K562 (cell line): ENCODE data around the gene WDR93. TPM values are rescaled to one million over a fixed set of nuclear protein-coding genes. Genes with fewer than 3 reads are reported as not detected.

Source experiments
- ATAC-seq: fragments of 200-7000 bp; cut with Tn5 transposase; 3 replicates; pipeline ENCODE4 v1.9.1; 2020; ENCODE audit warnings: moderate library complexity
- BruUV-seq: library from RNA; stranded (reverse); fragments of 400-500 nt; replicated peaks from 2 replicates; lab custom pipeline; 2021; lab: Mats Ljungman, UMichigan
- CTCF ChIA-PET: fragments of 300-600 bp; formaldehyde crosslinking; extraction: SDS; loops from one replicate; lab custom pipeline; 2021; ENCODE audit warnings: low intra/inter-chr PET ratio; lab: Yijun Ruan, JAX
- POLR2A ChIA-PET: fragments of 300-600, 350-650 bp; sonication (Branson Sonifier 250); formaldehyde crosslinking; extraction: SDS; loops from one replicate; lab custom pipeline; 2021; ENCODE audit warnings: antibody characterized with exemption, inconsistent platforms; lab: Yijun Ruan, JAX
- DNase-seq, 4 experiments: peaks; one replicate each; pipeline versions ENCODE4 v3.0.0 to v3.0.0-alpha.2; 2011 to 2018; ENCODE audit warnings: low spot score in 3 of 4, mixed read lengths in 3 of 4; ENCODE audit errors: extremely low read depth in 1 of 4
- FAIRE-seq: peaks from 2 replicates; lab custom pipeline; 2011; peaks lifted over from hg19 to GRCh38; lab: Jason Lieb, UNC
- H2AFZ ChIP-seq: 2 replicates; pipeline ENCODE4 v1.6.0; 2011; ENCODE audit warnings: low read depth, low read length, control low read depth, inconsistent platforms
- H3K27ac ChIP-seq: fragments of 200-600 bp; 3 replicates; pipeline ENCODE4 v1.8.0; 2011; ENCODE audit warnings: low read depth, mild to moderate bottlenecking, control low read depth, inconsistent platforms, low read length, moderate library complexity, mixed read lengths; ENCODE audit errors: extremely low read depth
- H3K27me3 ChIP-seq, 2 experiments: fragments of 300-600 bp in 1 of 2; 2 replicates in 1 of 2; 3 replicates in 1 of 2; pipeline versions ENCODE4 v1.6.0 to v1.8.0; 2011; ENCODE audit warnings: inconsistent platforms in 2 of 2, low read length in 2 of 2, mild to moderate bottlenecking in 1 of 2, mixed read lengths in 1 of 2, moderate library complexity in 1 of 2; ENCODE audit not compliant: control insufficient read depth in 2 of 2, insufficient read depth in 2 of 2
- H3K36me3 ChIP-seq: fragments of 300-600 bp; 3 replicates; pipeline ENCODE4 v1.8.0; 2011; ENCODE audit warnings: mild to moderate bottlenecking, low read length, inconsistent platforms; ENCODE audit not compliant: control insufficient read depth, insufficient read depth
- H3K4me1 ChIP-seq, 2 experiments: fragments of 200-600 bp in 1 of 2; replicated peaks in 1 of 2; 2 replicates in 1 of 2; 3 replicates in 1 of 2; pipeline versions ENCODE4 v1.5.1 to v1.8.0; 2011; ENCODE audit warnings: inconsistent platforms in 2 of 2, low read length in 2 of 2, mild to moderate bottlenecking in 1 of 2, mixed read lengths in 1 of 2, moderate library complexity in 1 of 2; ENCODE audit not compliant: control insufficient read depth in 2 of 2, insufficient read depth in 2 of 2
- H3K4me2 ChIP-seq: 2 replicates; pipeline ENCODE4 v1.6.1; 2011; ENCODE audit warnings: low read length, control low read depth, inconsistent platforms, mixed read lengths; ENCODE audit not compliant: insufficient read depth
- H3K4me3 ChIP-seq: fragments of 200-600 bp; sonication (generic), shearing (Covaris generic); 2 replicates; pipeline ENCODE4 v1.5.1; 2016; ENCODE audit warnings: control low read depth, inconsistent platforms
- H3K79me2 ChIP-seq: fragments of 200-600 bp; 3 replicates; pipeline ENCODE4 v1.8.0; 2011; ENCODE audit warnings: low read length, inconsistent platforms; ENCODE audit not compliant: control insufficient read depth, insufficient read depth
- H3K9ac ChIP-seq, 2 experiments: 2 replicates each; pipeline versions ENCODE4 v1.6.0 to v1.6.1; 2011; ENCODE audit warnings: low read depth in 2 of 2, low read length in 2 of 2, control low read depth in 1 of 2, inconsistent platforms in 1 of 2, mild to moderate bottlenecking in 1 of 2, mixed read lengths in 1 of 2; ENCODE audit not compliant: insufficient read depth in 1 of 2
- H3K9me1 ChIP-seq: one replicate; pipeline ENCODE4 v1.6.0; 2011; ENCODE audit warnings: inconsistent platforms, mild to moderate bottlenecking, low read length, moderate library complexity; ENCODE audit not compliant: control insufficient read depth, insufficient read depth
- H3K9me3 ChIP-seq: replicated peaks from 2 replicates; pipeline ENCODE4 v1.5.1; 2011; ENCODE audit warnings: low read depth, low read length, inconsistent platforms; ENCODE audit not compliant: control insufficient read depth, insufficient read depth
- H4K20me1 ChIP-seq: replicated peaks from 2 replicates; pipeline ENCODE4 v1.6.1; 2011; ENCODE audit warnings: low read length, inconsistent platforms, mixed read lengths; ENCODE audit not compliant: control insufficient read depth, insufficient read depth
- DACH1 ChIP-seq: fragments of 450-650 bp; IDR thresholded peaks from 2 replicates; pipeline ENCODE4 v1.6.1; 2018; ENCODE audit not compliant: partially characterized antibody
- FOXK1 ChIP-seq: sonication (generic); formaldehyde crosslinking; IDR thresholded peaks from 2 replicates; pipeline ENCODE4 v1.8.0; 2022; ENCODE audit warnings: missing genetic modification reagents, mild to moderate bottlenecking, borderline replicate concordance
- HDGF ChIP-seq: fragments of 450-650 bp; IDR thresholded peaks from 2 replicates; pipeline ENCODE4 v1.6.1; 2016
- HMGXB4 ChIP-seq: sonication (generic); formaldehyde crosslinking; IDR thresholded peaks from 2 replicates; pipeline ENCODE4 v1.8.1; 2023; ENCODE audit warnings: mild to moderate bottlenecking, missing genetic modification reagents
- MCM7 ChIP-seq, 2 experiments: fragments of 450-650 bp; IDR thresholded peaks; 2 replicates each; pipeline ENCODE4 v1.6.1; 2016 to 2018
- NCOA1 ChIP-seq: fragments of 450-650 bp; IDR thresholded peaks from 2 replicates; pipeline ENCODE4 v1.6.1; 2016; ENCODE audit warnings: low read depth
- WGBS: fragments of 100-300 bp; shearing (Covaris generic); methylation state at CpG from one replicate; pipeline ENCODE4 v1.1.6; 2016; ENCODE audit warnings: low coverage, mixed read lengths; ENCODE audit not compliant: insufficient coverage; ENCODE audit errors: missing lambda C conversion rate; 5-methylcytosine and 5-hydroxymethylcytosine counted together
- in situ Hi-C: fragments of 300-500 bp; cut with MboI; formaldehyde crosslinking; loops from 4 replicates; pipeline ENCODE4 v1.15.0; 2018; ENCODE audit warnings: inconsistent platforms, mixed read lengths
- intact Hi-C: fragments of 100-400 bp; cut with micrococcal nuclease; formaldehyde crosslinking; loops from 2 replicates; pipeline ENCODE4 v1.14.2; 2022
- polyA plus RNA-seq, 8 experiments: library from polyadenylated mRNA; depleted of rRNA in 4 of 8; stranded (reverse) in 5 of 8; unstranded in 3 of 8; fragments of >200 nt; fragmentation: Nextera tagmentation in 2 of 8; fragmentation: Illumina TruSeq in 1 of 8; extraction: Ambion mirVana in 2 of 8; extraction: Trizol in 1 of 8; gene quantifications; 2 replicates each; pipeline versions ENCODE4 v1.2.1 to v1.2.3, GENCODE V29; 2011 to 2014; ENCODE audit warnings: inconsistent platforms in 1 of 8, missing spikeins in 1 of 8
- total RNA-seq, 7 experiments: library from RNA; depleted of rRNA in 6 of 7; stranded (reverse); fragments of >200 nt in 6 of 7; fragmentation: Illumina TruSeq in 2 of 7; extraction: Trizol in 2 of 7; gene quantifications; 2 replicates each; pipeline versions ENCODE4 v1.2.1 to v1.2.3, GENCODE V29; 2011 to 2021; ENCODE audit warnings: low replicate concordance in 1 of 7

WDR93 gene
- total and polyA plus RNA-seq, 9 of the 15 experiments (the other 6 are each of a cell fraction or from before 2014, with no cell fraction given), result not detected

GRCh38 chr15:89653578-89653977 lies 37.0 kb upstream of the WDR93 start:
- no peak for TF ChIP-seq HMGXB4
- 0 out of 2 replicates have a peak, but pooled peaks have one; percentile 64 for TF ChIP-seq FOXK1 (CRISPR knock-in tag)
- no peak for TF ChIP-seq HDGF
- peak; percentile 98 for TF ChIP-seq DACH1
- TF ChIP-seq MCM7 (IDR thresholded peaks at IDR 0.05), result peak in 1 of 2 experiments; percentile 91; a peak in 1 of 4 replicates
- TF ChIP-seq NCOA1, result no peak
- Histone ChIP-seq H3K27ac (no peak overlapping the region), H3K9ac (no peak overlapping the region), H3K36me3 (no peaks in the 10 kb centered on the region), H4K20me1 (no peaks in the 10 kb centered on the region), H3K9me1 (no peaks in the 10 kb centered on the region), H3K27me3 (peaks cover 7 to 35% of the 10 kb centered on the region in 2 experiments; a peak in 3 of 5 replicates), H3K4me1 (peaks cover 0 to 22% of the 10 kb centered on the region in 2 experiments; a peak in 4 of 5 replicates), H3K4me3 (no peak overlapping the region), H3K4me2 (no peak overlapping the region), H2AFZ (no peak overlapping the region), H3K9me3 (no peaks in the 10 kb centered on the region), H3K79me2 (no peaks in the 10 kb centered on the region)
- in situ Hi-C loops (no loop called here), intact Hi-C loops (no loop called here)
- DNase-seq, result no peak
- no TSS peak for BruUV-seq
- 65% methylated on average over 2 of the region's 2 CpGs for WGBS
- CTCF ChIA-PET, result no interaction called here
- POLR2A ChIA-PET, result no interaction called here
- ATAC-seq, result no peak
- FAIRE-seq, result no peak
